Occipital lobe (tissue), 2 donors: ENCODE data around the gene GSX2. TPM values are rescaled to one million over a fixed set of nuclear protein-coding genes. Genes with fewer than 3 reads are reported as not detected.
"Not testable (repeated sequence)": the region's sequence is repeated elsewhere in the genome, so short reads cannot be mapped to it uniquely, and the experiment has no call there.

Source experiments
- DNase-seq: peaks from one replicate; lab custom pipeline; 2025; lab: John Stamatoyannopoulos, UW
- total RNA-seq: library from RNA; depleted of rRNA; stranded (reverse); fragments of >200 nt; gene quantifications from one replicate; pipeline ENCODE4 v1.2.3, GENCODE V29; 2014

Gene GSX2
- 1.1 TPM for total RNA-seq

GRCh38 chr4:54099748-54100574 is at the start of gene GSX2:
Gene GSX2, plus strand, starts transcription at chr4:54100163. Its CDS starts 182 bp downstream, at chr4:54100345.
- DNase-seq, result no peak

DNA sequence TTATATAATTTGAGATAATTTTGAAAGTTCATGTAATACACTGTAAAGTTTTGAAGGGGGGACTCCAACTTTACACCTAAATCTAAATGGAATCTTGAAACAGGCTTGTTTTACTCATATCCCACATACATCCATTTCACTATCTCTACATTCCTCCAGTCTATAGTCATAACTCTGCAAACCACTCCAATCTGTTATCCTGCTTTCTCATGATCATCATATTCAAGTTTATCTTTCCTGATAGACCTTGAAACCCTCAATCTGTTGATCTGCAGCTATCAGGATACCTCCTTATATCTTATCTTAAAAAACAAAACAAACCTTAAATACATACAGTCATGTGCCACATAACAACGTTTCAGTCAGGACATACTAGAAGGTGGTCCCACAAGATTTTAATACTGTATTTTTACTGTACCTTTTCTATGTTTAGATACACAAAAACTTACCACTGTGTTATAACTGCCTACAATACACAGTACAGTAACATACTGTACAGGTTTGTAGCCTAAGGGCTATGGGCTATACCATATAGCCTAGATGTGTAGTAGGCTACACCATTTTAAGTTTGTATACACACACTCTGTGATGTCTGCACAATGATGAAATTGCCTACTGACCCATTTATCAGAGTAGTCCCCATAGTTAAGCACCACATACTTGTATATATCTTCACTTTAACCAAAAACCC is 49.6 kb upstream of the GSX2 start:
- no peak for DNase-seq

- DNase-seq, result not testable (repeated sequence)
Measured at GRCh38 chr4:54053322-54053721, 46.6 kb upstream of the GSX2 start.

GRCh38 chr4:54054501-54054900 is 45.5 kb upstream of the GSX2 start:
- no peak for DNase-seq

DNA sequence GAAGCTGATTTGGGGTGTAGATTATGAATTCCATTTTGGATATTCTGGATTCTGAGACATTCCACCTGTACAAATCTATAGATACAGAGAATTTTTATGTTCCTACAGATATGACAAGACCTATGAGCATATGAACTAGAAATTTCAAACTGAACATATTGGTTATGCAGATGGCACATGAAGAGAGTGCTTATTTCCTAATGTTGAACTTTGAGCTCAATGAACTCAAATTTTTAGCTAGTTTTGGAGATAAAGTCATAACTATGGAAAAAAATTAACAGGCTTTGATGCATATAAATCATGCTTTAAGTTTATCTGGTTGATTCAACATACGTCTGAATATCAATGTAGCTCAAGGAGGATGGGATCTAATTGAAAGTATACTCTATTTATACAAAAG is 44.5 kb upstream of the GSX2 start:
- DNase-seq, result no peak

DNA sequence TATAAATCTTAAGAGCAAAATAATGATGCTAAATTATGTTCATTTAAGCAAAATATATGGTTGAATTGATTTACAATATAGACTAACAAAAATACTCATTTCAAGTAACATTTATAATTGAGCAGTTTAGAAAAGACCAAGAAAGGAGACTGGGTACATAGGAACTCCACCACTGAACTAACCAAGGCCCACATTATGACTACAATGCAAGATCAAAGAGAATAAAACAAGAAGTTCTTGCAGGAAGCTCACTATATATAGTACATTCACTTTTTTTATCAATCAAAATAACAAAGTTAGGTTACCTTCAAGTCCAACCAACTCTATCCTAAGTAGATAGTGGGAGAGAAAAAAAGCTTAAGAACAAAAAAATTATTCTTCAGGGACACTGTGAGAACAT is 43.6 kb upstream of the GSX2 start:
- DNase-seq, result no peak

DNA sequence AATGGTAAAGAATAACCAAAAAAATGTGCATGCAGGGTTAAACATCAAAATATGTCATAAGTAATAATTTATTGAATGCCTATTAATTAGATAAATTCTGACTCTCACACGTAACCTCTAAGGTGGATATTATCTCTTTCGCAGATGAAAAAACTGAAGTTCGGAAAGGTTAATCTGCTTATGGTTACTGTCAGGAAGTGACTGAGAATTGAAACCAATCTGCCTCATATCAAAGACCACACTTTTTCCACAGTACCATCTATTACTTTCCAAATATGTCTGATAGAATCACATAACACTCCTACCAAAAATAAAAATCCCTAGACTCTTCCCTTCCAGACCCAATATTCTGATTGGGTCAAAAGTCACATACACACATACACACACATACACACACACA is 41.8 kb upstream of the GSX2 start:
- no peak for DNase-seq

DNA sequence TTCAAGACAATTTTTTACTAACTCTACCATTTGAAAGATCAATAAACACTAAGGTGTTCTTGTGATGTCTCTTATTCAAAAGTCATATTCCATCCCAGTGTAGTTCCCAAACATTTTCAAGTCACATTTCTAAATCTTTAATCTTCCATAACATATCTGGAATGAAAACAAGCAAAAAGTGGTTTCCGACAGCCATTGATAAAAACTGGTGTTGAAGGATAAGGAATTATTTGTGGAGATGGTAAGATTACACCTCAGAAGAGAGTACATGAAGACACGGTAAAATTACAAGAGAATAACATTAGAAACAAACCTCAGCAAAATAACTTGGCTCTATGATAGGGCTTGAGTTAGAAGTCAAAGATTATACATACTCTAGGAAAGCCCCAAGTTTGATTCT is 39.8 kb upstream of the GSX2 start:
- no peak for DNase-seq

- no peak for DNase-seq
Measured at GRCh38 chr4:54061067-54061466, 38.9 kb upstream of the GSX2 start.

- no peak for DNase-seq
Measured at GRCh38 chr4:54061873-54062272, 38.1 kb upstream of the GSX2 start.

DNA sequence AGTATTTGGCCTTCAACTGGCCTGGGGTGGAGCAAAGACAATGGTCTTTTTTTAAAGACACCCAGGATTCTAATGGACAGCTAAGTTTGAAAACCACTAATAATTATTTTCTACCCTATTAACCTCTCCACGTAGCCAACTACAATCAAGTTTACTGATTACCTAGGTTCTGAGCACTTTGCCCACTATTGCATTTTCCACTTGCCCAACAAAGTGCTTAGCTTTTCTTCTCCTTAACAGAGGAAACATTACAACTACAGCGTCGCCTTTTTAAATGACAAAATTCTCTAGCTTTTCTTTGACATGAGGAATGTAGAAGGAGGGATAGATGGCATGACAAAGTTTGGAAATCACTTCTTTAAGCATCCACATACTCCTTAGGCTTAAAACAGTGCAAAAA is 37.6 kb upstream of the GSX2 start:
- DNase-seq, result no peak

DNA sequence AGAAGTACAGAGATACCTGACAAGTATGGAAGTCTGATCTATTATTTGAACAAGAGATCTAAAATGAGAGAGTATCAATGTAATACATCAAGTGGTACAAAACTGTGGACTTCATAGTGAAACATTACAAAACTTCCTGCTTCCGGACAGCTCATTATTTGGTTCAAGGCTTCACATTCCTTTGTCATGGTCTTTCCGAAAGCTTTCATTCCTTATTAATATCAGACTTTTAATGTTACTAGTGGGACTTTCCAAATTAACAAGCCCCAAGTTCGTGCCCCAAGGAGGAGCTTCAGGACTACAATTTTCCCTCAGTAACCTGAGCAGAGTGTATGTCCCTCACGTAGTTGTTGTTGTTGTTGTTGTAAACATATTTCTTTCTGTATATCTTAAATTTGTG is 36.7 kb upstream of the GSX2 start:
- no peak for DNase-seq

DNA sequence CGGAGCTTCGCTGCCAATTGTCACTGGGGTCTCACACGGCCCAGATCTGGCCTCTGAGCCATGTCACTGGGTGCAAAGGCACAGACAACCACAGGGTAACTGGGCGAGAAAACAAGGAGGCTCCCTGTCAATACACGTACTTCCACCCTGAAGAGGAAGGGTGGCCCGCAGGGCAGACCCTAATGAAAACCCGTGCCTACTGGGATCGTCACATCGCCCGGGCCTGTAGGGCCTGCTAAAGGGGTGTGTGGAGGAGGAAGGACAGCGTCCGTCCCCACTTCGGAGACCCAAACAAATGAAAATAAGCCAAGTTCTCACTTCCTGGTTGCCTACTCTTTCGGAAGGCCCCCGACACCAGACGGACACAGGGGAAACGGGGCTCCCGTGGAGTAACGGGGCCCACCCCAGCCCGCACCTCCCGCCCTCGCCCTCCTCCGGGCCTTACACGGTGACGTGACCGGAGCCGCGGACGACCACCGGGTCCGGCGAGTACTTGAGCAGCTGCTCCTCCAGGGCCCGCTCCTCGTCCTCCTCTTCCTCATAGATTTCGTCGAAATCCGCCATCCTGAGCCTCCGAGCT is 36.1 kb upstream of the GSX2 start:
- no peak for DNase-seq

DNA sequence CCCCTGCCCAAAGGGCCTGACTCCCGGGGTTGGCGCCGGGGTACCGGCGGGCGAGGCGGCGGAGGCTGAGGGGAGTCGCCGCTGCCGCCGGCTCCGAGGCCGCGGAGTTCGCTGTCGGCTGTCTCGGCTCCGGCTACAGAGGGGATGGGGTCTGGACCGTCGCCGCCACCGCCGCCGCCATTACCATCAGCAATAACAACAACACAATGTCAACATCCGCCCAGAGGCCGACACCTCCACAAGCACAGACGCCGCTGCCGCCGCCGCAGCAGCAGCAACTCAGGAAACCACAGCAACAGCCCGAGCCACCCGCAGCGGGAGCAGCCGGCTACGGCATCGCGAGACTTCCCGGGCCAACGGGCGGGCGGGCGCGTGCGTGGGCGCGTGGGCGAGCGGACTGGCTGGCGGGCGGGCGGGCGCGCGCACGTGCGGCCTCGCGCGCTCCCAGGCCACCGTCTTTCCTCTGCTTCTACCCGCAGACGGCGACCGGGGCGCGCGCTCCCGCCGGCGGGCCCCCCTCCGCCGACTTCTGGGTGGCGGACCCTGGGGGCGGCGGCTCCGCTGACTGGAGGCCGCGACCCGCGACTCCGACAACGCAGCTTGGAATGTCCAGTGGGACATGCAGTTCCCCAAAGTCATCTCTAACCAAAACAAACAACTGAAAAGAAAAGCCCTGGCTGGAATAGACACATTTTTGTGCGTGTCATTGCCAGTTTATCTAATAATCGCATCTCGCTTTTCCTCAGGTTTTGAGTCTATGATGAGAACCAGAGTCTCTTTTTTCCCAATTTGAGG is 35.4 kb upstream of the GSX2 start, which contains the start of gene CHIC2:
Gene CHIC2, minus strand, starts transcription at position 289 of the 795 bp plus-strand sequence. CDS start 305 bp downstream, outside the sequence.
- DNase-seq, result peak; percentile 92

DNA sequence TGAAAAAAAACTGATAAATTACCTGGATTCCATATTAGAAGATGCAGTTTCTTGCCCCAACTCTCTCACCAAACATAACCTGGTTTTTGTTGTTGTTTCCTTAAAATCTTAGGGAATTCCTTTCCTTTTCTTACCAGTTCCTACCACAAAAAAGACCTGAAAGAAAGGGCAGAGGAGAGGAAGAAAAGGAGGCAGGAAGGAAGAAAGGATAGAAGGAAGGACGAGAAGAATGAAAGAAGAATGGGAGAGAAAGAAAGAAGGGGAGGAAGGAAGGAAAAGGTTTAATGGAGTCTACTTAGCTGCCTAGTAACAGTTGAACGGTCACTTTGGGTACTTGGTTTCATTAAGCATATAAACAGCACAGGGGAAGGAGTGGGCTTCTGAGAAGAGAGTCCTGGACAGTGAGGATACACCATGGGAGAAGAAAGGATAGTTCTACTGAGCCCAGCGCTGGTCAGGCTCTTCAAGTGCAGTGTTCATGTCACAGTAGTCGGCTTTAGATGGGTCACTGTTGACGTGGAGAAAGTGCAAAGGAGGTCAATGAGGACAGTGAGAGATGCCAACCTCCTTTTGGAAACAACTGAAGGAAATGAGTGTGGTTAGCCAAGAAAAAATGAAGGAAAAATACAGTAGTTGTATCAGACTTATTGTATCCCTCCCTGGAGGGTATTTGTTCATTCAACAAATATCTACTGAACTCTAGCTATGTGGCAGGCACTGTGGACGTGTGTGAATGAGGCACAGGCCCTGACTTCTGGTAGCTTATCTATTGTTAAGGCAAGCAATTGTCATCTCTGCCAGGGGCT is 34.5 kb upstream of the GSX2 start:
- DNase-seq, result no peak

GRCh38 chr4:54066088-54066415 is 33.9 kb upstream of the GSX2 start:
- DNase-seq, result no peak

DNA sequence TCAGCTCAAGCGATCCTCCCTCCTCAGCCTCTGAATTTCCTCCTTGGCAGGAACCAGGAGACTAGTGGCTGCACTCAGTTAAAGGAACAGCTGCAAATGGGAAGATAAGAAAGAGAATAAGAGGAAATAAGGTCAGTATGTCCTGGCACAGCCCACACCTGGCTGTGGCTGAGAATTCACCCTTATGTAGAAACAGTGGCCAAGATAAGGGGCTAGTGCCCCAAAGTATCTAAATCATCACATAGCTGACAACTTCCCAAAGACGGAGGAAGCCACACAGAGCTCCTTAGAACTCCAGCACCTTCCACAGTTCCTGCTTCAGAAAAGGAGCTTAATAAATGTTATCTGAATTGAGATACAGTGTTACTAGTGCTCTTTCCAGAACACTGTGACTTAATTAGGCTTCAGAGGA is 33.2 kb upstream of the GSX2 start:
- DNase-seq, result no peak

DNA sequence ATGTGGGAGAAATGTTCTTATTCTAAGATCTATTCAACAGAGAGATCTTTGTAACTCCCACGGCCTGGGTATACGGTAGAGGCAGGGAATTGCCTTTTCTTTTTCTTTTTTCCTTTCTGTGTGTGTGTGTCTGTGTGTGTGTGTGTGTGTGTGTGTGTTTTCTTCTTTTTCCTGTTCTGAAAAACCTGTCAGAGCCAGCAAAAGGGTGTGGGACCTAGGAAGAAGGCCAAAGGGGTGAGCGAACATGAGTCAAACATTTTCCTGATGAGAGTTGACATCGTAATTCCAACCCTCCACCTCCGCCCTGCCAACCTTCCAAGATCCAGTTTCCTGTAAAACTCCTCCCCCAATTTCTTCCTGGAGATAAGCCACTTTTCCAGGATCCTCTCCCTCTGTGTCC is 32.8 kb upstream of the GSX2 start:
- DNase-seq, result no peak

GRCh38 chr4:54073271-54073880 is 26.6 kb upstream of the GSX2 start:
- DNase-seq, result no peak

DNA sequence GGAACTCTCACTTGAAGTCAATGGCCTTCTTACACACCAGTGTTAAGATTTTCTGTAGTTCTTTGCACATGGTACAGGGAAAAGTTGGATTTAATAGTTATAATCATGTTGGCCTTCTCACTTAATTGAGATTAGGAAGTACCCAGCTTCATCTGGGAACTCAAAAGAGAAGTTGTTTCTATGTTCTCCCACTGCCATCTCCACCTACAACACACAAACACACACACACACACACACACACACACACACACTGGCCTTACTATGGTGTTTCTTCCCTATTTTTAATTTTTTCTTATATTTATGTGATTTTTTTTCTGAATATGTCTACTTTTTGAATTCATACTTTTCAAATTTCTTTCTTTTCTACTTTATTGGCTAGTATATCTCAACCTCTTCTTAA is 25.6 kb upstream of the GSX2 start:
- no peak for DNase-seq

GRCh38 chr4:54076673-54077072 is 23.3 kb upstream of the GSX2 start:
- no peak for DNase-seq
